Measurements from ENCODE around the gene SLC29A4.

GRCh38 chr7:5320391-5320790 is 37.6 kb downstream of the SLC29A4 start:
- TF ChIP-seq, protein P1, sequence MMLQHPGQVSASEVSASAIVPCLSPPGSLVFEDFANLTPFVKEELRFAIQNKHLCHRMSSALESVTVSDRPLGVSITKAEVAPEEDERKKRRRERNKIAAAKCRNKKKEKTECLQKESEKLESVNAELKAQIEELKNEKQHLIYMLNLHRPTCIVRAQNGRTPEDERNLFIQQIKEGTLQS (CRISPR knock-in tag; IDR thresholded peaks at IDR 0.05): no peak
- no peak for TF ChIP-seq HMGXB4 (CRISPR knock-in tag; IDR thresholded peaks at IDR 0.05; ENCODE audit: borderline replicate concordance in 1 of 2, low read depth in 1 of 2)
